ENCODE results near the gene SDS.

SDS gene

GRCh38 chr12:113387631-113388030, 16.1 kb downstream of the SDS start:
- TF ChIP-seq GATA3 (IDR thresholded peaks at IDR 0.05; ENCODE audit: low read depth, low read length), result no peak
- no peak for TF ChIP-seq GATA2 (IDR thresholded peaks at IDR 0.05; ENCODE audit: low read depth, low read length)

DNA sequence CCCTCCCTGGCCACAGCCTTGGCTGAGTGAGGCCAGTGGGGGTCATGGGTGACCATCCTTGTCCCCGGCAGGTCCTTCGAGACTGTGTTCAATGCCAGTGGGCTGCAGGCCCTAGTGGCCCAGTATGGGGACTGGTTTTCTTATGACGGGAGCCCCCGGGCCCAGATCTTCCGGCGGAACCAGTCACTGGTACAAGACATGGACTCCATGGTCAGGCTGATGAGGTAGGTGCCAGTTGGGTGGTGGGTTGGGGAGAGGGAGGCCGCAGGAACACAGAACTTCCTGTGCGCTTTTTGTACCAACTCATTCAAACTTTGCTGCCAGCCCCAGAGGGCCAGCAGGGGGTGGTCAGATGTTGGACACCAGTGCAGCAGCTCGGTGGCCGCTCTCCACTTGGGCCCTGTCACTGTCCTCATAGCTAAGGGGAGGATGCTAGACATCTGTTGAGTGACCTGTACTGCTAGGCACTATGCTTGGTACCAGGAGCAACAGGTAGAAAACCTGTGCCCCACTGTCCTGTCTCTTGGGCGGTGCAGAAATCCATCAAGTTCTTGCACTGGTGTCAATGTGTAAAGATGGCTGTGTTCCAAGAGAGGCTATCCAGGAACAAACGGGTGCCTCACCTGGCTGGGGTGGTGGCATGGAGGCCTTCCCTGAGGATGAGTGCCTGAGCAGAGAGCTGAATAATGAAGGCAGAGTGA, 16.7 kb downstream of the SDS start:
- TF ChIP-seq GATA2 (IDR thresholded peaks at IDR 0.05; ENCODE audit: low read depth, low read length) (no peak), GATA3 (IDR thresholded peaks at IDR 0.05; ENCODE audit: low read depth, low read length) (no peak)

- TF ChIP-seq GATA2 (IDR thresholded peaks at IDR 0.05; ENCODE audit: low read depth, low read length), result no peak
- TF ChIP-seq GATA3 (IDR thresholded peaks at IDR 0.05; ENCODE audit: low read depth, low read length), result no peak
These were observed 18.3 kb downstream of the SDS start for GRCh38 chr12:113385282-113385882.

DNA sequence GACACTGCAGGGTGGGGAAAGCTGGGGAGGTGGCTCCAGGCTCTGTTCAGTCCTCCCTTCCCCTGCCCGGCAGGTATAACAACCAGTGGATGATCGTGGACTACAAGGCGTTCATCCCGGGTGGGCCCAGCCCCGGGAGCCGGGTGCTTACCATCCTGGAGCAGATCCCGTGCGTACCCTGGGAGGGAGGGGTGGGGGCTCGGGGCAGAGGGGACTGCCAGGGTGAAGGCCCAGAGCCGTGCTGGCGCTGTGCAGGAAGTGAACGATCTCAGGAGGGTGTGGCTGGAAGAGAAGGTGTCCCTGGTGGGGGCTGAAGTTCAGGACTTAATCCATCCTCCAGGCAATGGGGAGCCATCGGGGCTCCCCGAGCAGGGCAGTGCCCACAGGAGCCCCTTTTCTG, 18.9 kb downstream of the SDS start:
- no peak for TF ChIP-seq GATA2 (IDR thresholded peaks at IDR 0.05; ENCODE audit: low read depth, low read length)
- TF ChIP-seq GATA3 (IDR thresholded peaks at IDR 0.05; ENCODE audit: low read depth, low read length), result no peak

- TF ChIP-seq GATA3 (IDR thresholded peaks at IDR 0.05; ENCODE audit: low read depth, low read length) (no peak), GATA2 (IDR thresholded peaks at IDR 0.05; ENCODE audit: low read depth, low read length) (no peak)
These were observed 21.5 kb downstream of the SDS start for GRCh38 chr12:113382206-113382605.

DNA sequence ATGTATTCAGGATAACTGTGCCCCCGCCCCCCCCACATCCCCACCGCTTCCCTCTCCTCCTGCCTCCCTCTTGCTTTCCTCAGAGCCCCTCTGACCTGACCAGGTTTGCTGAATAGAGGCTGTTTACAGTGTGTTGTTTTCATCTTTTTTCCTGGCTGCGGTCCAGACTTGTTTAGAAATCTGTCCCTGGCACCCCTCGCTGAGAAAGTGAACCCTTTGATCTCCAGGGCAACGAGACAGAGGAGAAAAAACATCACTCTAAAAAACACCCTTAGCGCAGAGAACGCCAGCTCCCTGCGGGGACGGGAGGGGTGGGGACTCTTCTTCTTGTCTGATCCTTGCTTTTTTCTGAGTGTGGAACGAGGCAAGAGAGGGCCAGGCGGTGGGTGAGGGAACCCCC, 22.5 kb downstream of the SDS start:
- TF ChIP-seq GATA3 (IDR thresholded peaks at IDR 0.05; ENCODE audit: low read depth, low read length) (no peak), GATA2 (IDR thresholded peaks at IDR 0.05; ENCODE audit: low read depth, low read length) (no peak)

- TF ChIP-seq GATA3 (IDR thresholded peaks at IDR 0.05; ENCODE audit: low read depth, low read length) (no peak), GATA2 (IDR thresholded peaks at IDR 0.05; ENCODE audit: low read depth, low read length) (no peak)
These were observed 25.4 kb downstream of the SDS start for GRCh38 chr12:113378291-113378690.

DNA sequence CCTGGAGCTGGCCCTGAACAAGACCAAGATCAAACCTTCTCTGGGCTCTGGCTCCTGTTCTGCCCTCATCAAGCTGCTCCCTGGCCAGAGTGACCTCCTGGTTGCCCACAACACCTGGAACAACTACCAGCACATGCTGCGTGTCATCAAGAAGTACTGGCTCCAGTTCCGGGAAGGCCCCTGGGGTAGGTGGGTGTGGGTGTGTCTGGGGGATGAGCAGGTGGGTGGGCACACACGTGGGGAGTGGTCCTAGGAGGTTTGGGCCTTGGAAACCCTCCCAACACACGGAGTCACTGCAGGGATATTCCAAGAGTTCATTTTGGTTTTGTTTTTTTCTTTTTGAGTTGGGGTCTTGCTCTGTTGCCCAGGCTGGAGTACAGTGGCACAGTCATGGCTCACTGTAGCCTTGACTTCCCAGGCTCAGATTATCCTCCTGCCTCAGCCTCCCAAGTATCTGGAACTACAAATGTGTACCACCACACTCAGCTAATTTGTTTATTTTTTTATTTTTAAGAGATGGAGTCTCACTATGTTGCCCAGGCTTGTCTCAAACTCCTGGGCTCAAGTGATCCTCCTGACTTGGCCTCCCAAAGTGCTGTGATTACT, 28.8 kb downstream of the SDS start:
- TF ChIP-seq GATA3 (IDR thresholded peaks at IDR 0.05; ENCODE audit: low read depth, low read length) (no peak), GATA2 (IDR thresholded peaks at IDR 0.05; ENCODE audit: low read depth, low read length) (no peak)

DNA sequence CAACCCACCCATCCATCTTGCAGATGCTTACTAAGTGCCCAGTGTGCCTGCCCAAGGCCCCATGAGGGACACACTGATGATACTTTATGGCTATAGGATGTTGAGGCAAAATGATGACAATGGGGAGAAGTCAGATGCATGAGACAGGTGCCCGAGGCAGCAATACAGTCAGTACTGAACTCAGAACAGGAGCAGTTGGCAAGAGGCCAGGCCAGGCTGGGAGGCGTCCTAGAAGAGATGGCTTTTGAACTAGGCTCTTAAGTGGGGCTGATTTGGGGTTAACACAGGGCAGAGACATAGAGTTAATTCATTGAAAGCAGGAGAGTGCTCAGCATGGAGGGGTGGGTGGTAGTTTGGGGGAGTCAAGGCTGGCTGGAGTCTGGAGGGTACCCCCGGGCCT, 29.7 kb downstream of the SDS start:
- TF ChIP-seq GATA3 (IDR thresholded peaks at IDR 0.05; ENCODE audit: low read depth, low read length) (no peak), GATA2 (IDR thresholded peaks at IDR 0.05; ENCODE audit: low read depth, low read length) (no peak)

DNA sequence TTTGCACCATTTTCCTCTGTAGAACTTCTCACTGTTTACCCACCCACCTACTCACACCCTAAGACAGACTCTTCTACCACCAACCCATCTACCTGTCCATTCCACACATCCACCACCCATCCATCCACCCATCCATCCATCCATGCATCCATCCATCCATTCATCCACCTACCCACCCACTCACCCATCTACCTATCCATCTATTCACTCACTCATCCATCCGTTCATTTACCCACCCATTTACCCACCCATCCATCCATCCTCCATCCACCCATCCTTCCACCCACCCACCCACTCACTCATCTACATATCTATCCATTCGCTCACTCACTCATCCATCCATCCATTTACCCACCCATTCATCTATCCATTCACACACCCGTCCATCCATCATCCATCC, 30.2 kb downstream of the SDS start:
- TF ChIP-seq GATA3 (IDR thresholded peaks at IDR 0.05; ENCODE audit: low read depth, low read length), result no peak
- TF ChIP-seq GATA2 (IDR thresholded peaks at IDR 0.05; ENCODE audit: low read depth, low read length), result no peak

DNA sequence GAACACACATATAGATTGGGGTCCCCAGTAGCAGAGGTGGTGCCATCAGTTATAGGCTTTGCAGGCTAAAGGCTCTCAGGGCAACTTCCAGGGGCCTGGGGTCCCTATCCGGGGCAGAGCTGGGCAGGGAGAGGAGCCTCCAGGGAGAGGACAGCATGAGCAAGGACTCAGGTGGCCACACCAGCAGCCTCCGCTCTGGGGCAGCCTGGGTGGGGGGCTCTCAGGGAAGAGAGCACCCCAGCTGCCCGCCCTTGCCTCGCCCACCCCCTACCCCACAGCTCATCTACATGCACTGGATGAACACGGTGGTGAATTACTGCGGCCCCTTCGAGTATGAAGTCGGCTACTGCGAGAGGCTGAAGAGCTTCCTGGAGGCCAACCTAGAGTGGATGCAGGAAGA, 31.3 kb downstream of the SDS start:
- TF ChIP-seq GATA3 (IDR thresholded peaks at IDR 0.05; ENCODE audit: low read depth, low read length) (no peak), GATA2 (IDR thresholded peaks at IDR 0.05; ENCODE audit: low read depth, low read length) (no peak)

DNA sequence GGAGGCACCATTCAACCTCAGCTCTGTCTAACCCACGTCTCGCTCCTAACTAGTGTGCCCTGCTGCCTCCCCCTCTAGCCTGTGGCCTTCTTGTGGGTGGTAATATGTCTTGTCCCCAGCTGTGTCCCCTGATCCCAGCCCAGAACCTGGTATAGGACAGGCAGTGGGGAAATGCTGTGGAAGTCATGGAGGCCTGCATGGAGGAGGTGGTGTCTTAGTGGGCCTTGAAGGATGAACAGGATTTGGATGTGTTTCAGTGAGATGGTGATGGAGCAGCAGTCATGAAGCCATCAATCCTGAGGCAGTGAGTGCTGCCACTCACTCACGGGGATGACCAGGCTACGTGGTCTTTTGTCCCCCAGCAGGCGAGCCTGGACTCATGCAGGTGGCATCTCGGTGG, 31.9 kb downstream of the SDS start:
- TF ChIP-seq GATA2 (IDR thresholded peaks at IDR 0.05; ENCODE audit: low read depth, low read length) (no peak), GATA3 (IDR thresholded peaks at IDR 0.05; ENCODE audit: low read depth, low read length) (no peak)

GRCh38 chr12:113370923-113371682, 32.6 kb downstream of the SDS start:
- no peak for TF ChIP-seq GATA3 (IDR thresholded peaks at IDR 0.05; ENCODE audit: low read depth, low read length)
- TF ChIP-seq GATA2 (IDR thresholded peaks at IDR 0.05; ENCODE audit: low read depth, low read length), result no peak

DNA sequence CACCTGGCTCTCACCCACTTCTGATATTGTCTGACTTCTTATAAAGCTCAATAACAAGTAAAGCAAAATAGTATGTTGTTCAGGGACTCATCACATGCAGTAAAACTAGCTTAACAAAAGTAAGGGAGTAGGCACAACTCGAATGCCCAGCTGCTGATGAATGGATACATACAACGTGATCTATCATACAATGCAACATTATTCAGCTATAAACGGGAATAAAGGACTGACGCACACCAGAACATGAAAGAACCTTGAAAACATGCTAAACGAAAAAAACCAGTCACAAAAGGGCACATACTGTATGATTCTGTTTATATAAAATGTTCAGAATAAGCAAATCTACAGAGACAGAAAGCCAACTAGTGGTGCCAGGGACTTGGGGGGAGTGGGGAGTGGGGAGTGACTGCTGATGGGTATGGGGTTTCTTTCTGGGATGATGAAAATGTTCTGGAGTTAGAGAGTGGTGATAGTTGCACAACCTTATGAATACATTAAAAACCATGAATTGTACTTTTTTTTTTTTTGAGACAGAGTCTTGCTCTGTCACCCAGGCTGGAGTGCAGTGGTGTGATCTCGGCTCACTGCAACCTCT, 34.2 kb downstream of the SDS start:
- TF ChIP-seq GATA3 (IDR thresholded peaks at IDR 0.05; ENCODE audit: low read depth, low read length), result no peak
- TF ChIP-seq GATA2 (IDR thresholded peaks at IDR 0.05; ENCODE audit: low read depth, low read length), result no peak

Data from SH-SY5Y (cell line).